Measurements from ENCODE around the gene TRPV4.

The TRPV4 gene

DNA sequence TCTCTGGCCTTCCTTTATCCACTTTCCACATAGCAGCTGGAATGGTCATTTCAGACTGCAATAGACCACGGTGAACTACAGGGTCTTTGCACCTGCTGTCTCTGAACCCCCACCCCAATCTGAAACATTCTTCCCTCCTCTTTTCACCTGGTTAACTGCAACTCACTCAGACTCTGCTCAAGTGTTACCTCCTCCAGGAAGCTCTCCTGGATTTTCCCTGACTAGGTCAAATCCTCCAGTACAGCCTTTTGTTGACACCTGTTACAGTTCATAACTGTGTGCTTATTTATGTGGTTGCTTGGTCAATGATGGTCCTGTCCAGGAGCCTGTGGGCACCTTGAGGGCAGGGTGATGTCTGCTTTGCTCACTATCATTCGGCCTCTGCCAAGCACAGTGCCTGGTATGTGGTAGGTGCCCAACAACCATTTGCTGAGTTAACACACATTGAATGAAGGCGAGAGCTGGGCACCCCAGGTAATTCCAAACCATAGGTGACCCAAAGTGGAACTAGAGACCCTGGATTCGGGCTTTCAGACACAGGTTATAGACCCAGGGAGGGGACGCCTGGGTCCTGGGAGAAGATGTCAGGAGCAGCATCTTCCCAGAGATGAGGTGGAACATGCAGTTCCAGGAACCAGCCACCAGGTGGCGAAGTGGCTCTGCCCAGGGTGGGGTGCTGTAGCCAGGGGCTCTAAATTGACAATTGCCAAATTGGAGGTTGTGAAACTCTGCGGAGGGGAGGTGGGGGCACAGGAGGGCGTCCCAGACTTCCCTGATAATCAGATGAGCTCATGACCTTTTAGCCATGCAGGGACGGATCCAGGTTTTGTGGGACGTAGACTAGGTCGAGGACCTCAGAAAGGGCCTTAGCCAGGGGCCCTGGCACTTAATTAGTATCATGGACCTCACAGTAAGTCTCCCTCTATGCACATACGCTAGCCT lies 28.1 kb downstream of the TRPV4 start:
- peak; percentile 60 for DNase-seq

GRCh38 chr12:109803678-109804077 lies 29.5 kb downstream of the TRPV4 start:
- no peak for DNase-seq

DNA sequence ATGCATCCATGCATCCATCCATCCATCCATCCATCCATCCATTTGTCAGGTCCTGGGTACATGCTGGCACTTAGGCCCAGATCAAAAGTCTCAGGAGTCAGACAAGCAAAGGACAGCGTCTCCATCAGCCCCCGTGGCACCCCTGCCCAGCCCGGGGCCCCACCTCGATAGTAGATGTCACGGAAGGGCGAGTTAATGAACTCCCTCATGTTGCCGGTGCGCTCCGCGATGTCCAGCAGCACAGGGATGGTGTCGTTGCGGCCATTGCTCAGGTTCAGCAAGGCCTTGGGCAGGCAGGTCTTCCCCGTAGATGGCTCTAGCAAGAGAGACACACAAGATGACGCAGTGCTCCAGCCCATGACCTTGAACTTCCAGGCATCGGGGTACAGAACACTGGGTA lies 30.4 kb downstream of the TRPV4 start:
- no peak for DNase-seq

DNA sequence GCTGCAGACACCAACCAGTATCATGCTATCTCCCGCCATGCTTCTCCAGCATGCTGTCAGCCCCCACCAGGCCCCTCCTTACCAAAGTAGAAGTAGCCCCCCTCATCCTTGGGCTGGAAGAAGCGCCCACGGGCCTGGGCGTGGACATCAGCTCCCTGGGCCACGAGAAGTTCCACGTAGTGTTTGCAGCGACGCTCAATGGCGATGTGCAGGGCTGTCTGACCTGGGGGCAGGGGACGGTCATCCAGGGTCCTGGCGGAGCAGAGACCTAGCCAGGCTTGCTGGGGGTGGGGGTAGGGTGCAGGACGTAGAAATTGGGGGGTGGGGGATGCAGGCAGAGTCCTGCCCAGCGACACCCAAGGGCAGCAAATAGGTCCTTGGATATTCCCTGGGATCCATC lies 32.7 kb downstream of the TRPV4 start:
- DNase-seq: no peak

DNA sequence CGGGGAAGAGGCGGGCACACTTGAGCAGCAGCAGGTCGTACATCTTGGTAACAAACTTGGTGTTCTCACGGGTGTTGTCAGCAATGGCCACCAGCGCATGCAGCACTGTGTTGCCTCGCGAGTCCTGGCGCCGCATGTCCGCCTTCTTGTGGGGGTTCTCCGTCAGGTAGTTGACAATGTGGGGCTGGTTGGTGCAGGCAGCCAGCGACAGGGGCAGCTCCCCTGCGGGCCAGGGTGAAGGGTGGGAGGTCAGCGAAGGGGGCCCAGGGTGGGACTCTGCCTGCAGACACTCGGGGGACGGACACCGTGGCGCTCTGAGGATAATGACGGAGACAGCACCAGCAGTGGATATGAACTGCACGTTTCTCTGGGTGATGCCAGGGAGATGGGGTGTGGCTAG lies 34.5 kb downstream of the TRPV4 start:
- no peak for DNase-seq

DNA sequence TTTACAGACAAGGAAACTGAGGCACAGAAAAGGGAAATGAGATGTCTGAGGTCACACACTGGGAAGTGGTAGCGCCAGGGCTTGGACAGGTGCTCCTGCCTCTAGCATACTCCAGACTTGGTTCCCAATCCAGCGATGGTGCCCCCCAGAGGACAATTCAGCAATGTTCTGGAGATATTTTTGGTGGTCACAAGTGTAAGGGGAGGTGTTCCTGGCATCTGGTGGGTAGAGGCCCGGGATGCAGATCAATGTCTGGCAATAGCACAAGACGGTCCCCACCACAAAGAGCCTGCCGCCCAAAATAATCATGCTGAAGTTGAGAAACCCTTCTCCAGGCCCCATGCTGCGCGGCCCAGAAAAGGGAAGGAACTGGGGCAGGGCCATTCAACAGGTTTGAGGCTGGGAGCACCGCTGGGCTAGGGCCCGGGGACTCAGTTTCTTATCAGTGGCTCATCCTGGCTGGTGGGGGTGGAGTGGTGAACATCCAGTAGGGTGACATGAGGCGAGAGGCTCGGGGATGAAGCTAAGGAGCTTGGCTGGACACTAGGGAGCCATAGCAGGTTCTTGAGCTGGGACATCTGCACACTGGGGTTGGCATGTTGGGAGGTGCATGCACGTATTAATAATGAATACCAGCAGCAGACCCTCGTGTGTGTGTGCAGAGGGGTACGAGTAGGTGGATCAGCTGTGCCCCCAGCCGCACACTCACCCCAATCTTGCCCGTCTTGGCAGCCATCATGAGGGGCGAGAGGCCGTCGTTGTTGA lies 35.1 kb downstream of the TRPV4 start:
- DNase-seq: no peak

- no peak for DNase-seq
Measured at GRCh38 chr12:109796057-109796456, 37.1 kb downstream of the TRPV4 start.

- DNase-seq: no peak
Measured at GRCh38 chr12:109795023-109795422, 38.2 kb downstream of the TRPV4 start.

GRCh38 chr12:109793826-109794501 lies 39.2 kb downstream of the TRPV4 start:
- DNase-seq: no peak

- no peak for DNase-seq
Measured at GRCh38 chr12:109793411-109793810, 39.8 kb downstream of the TRPV4 start.

DNA sequence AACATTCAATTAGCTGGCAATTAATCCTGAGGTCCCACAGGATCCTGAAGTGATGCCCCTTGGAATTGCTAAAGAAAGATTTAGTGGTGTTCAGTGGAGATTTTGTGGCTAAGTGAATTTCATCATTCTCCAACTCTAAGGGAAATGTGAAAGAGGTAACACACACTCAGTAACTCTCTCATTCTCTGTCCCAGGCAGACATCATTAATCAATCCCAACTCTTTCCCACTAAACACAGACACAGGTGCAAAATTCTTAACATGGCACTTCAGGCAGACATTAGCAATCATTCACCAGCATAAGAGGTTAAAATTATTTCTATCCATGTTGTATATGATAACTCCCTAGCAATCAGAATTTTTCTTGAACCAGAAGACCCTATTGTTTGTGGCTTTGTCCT lies 40.2 kb downstream of the TRPV4 start:
- DNase-seq: no peak

- DNase-seq: no peak
Measured at GRCh38 chr12:109789526-109790048, 43.6 kb downstream of the TRPV4 start.

DNA sequence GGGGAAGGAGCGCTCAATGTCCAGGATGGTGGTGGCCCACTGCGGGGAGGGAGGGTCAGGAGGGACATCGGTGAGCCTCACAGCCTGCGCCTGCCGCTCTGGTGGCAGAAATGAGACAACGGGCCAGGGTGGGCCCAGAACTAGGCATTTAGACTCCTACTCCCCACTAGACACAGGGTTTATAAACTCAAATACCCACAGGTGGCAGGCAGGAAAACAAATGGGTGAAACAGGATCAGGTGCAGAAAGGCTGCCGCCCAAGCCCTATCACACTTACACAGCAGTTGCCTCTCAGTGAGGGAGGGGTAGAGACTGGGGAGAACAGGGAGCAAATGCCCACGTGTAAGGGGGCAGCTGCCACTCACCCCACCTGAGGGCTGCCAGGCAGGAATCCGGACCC lies 46.4 kb downstream of the TRPV4 start:
- DNase-seq: no peak

DNA sequence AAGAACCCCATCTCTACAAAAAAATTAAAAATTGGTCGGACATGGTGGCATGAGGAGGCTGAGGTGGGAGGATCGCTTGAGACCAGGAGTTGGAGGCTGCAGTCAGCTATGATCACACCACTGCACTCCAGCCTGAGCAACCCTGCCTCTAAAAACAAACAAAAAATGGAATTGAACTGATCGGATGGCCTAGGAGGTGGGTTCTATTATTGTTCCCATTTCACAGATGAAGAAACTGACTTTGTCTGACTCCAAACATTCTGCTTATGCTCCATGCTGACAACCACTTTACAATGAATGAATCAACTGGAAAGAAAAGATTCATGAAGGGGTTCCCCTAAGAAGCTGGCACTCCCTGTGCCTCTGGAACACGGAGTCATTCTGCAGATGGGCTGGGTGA lies 47.3 kb downstream of the TRPV4 start:
- DNase-seq: no peak

- no peak for DNase-seq
Measured at GRCh38 chr12:109783965-109784244, 49.3 kb downstream of the TRPV4 start.

- no peak for DNase-seq
Measured at GRCh38 chr12:109783135-109783964, 49.8 kb downstream of the TRPV4 start.

- peak; percentile 58 for DNase-seq
Measured at GRCh38 chr12:109782326-109782703, 50.9 kb downstream of the TRPV4 start.

DNA sequence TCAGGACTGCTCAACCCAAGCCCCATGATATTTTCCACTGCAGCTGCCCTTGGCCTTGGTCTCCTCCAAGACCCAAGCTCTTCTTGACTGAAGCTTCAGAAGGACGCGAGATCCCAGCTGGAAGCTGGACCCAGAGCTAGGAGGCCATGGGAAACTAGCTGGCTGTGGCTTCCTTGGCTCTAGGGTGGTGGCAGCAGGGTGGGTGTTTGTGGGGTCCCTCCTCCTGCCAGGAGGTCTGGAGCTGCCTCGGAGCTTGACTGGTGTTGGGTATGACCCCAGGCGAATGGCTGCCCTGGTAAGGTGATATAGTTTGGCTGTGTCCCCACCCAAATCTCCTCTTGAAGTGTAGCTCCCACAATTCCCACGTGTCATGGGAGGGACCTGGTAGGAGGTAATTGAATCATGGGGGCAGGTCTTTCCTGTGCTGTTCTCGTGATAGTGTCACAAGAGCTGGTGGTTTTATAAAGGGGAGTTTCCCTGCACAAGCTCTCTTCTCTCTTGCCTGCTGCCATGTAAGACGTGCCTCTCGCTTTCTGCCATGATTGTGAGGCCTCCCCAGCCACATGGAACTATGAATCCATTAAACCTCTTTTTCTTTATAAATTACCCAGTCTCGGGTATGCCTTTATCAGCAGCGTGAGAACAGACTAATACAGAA lies 51.4 kb downstream of the TRPV4 start:
- no peak for DNase-seq

- DNase-seq: peak; percentile 24
Measured at GRCh38 chr12:109779382-109779781, 53.8 kb downstream of the TRPV4 start.

- DNase-seq: no peak
Measured at GRCh38 chr12:109778684-109779083, 54.5 kb downstream of the TRPV4 start.

GRCh38 chr12:109777544-109777943 lies 55.7 kb downstream of the TRPV4 start:
- DNase-seq: no peak

- no peak for DNase-seq
Measured at GRCh38 chr12:109776624-109777023, 56.6 kb downstream of the TRPV4 start.

Measured in NCI-H146 (cell line).